Activated CD8-positive, alpha-beta memory T cell treated with anti-CD3 and anti-CD28 coated beads, Interleukin-2, amount 10 ng/mL, durations not matched to agents 7 days and 5 days (primary cell): ENCODE data around the gene KLF15. TPM values are rescaled to one million over a fixed set of nuclear protein-coding genes. Genes with fewer than 3 reads are reported as not detected.
A peak's percentile ranks its signal among the peaks of the same experiment; 100 is the strongest.

Source experiments
- ATAC-seq: fragments of 150-1000 bp; cut with Tn5 transposase; one replicate; pipeline ENCODE4 v1.10.0; 2021; ENCODE audit warnings: moderate library complexity
- CTCF ChIA-PET: fragments of 350-600 bp; sonication (Branson Sonifier 250); formaldehyde crosslinking; loops from one replicate; lab custom pipeline; 2021; ENCODE audit warnings: antibody characterized with exemption; lab: Charles Lee
- DNase-seq: peaks from one replicate; pipeline ENCODE4 v3.0.0-alpha.2; 2020
- H3K27ac Mint-ChIP-seq: one replicate; pipeline ENCODE4 v1.8.0; 2021; ENCODE audit warnings: mild to moderate bottlenecking, mixed read lengths
- H3K27me3 Mint-ChIP-seq: one replicate; pipeline ENCODE4 v1.8.0; 2021; ENCODE audit warnings: mixed read lengths
- H3K36me3 Mint-ChIP-seq: one replicate; pipeline ENCODE4 v1.8.0; 2021; ENCODE audit warnings: mild to moderate bottlenecking, mixed read lengths
- H3K4me1 Mint-ChIP-seq: one replicate; pipeline ENCODE4 v1.8.0; 2021; ENCODE audit warnings: mixed read lengths
- H3K4me3 Mint-ChIP-seq: one replicate; pipeline ENCODE4 v1.8.0; 2021; ENCODE audit warnings: mild to moderate bottlenecking, moderate library complexity, mixed read lengths
- H3K9me3 Mint-ChIP-seq: one replicate; pipeline ENCODE4 v1.8.0; 2022; ENCODE audit warnings: low read depth, mixed read lengths
- total RNA-seq, 2 experiments: library from RNA; stranded (reverse); gene quantifications; one replicate each; pipeline ENCODE4 v1.2.3, GENCODE V29; 2021

The KLF15 gene
- total RNA-seq, 2 experiments from 2014 or later: not detected

- H3K4me1 Mint-ChIP-seq: no peaks in the 10 kb centered on the region
- peaks cover 4% of the 10 kb centered on the region for H3K27me3 Mint-ChIP-seq
- H3K27ac Mint-ChIP-seq: no peak overlapping the region
- H3K4me3 Mint-ChIP-seq: no peak overlapping the region
- DNase-seq (peak; percentile 12), ATAC-seq (no peak)
- H3K9me3 Mint-ChIP-seq: peaks cover 8% of the 10 kb centered on the region
- CTCF ChIA-PET: no interaction called here
- no peaks in the 10 kb centered on the region for H3K36me3 Mint-ChIP-seq
These were observed 30.6 kb downstream of the KLF15 start for GRCh38 chr3:126326629-126327028.

GRCh38 chr3:126322181-126322967 lies 34.8 kb downstream of the KLF15 start:
- H3K27ac Mint-ChIP-seq: no peak overlapping the region
- DNase-seq (no peak), ATAC-seq (no peak)
- no peaks in the 10 kb centered on the region for H3K36me3 Mint-ChIP-seq
- CTCF ChIA-PET: no interaction called here
- H3K4me3 Mint-ChIP-seq: no peak overlapping the region
- peaks cover 2% of the 10 kb centered on the region for H3K27me3 Mint-ChIP-seq
- no peaks in the 10 kb centered on the region for H3K4me1 Mint-ChIP-seq
- peaks cover 2% of the 10 kb centered on the region for H3K9me3 Mint-ChIP-seq

DNA sequence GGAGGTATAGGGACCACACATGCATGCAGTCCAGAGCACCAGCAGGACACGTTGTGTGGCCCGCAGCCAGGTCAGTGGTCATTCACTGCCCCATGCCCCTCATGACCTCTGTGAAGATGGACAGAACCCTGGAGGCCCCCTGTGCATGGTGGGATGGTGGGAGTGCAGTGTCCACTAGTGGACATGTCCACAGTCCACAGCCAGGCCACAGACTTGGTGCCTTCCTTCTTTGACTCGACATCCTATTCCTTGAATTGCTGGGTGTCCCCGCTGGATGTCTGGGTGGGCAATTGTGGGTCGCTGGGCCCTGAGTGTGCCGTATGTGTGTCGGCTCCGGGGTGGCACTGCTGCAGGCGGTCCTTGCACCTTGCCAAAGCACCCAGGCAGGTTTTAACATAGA lies 35.7 kb downstream of the KLF15 start:
- H3K4me1 Mint-ChIP-seq: no peaks in the 10 kb centered on the region
- no peak for DNase-seq
- no peak for ATAC-seq
- H3K36me3 Mint-ChIP-seq: no peaks in the 10 kb centered on the region
- no peak overlapping the region for H3K27ac Mint-ChIP-seq
- peaks cover 2% of the 10 kb centered on the region for H3K27me3 Mint-ChIP-seq
- CTCF ChIA-PET: no interaction called here
- H3K9me3 Mint-ChIP-seq: peaks cover 2% of the 10 kb centered on the region
- H3K4me3 Mint-ChIP-seq: no peak overlapping the region

- Mint-ChIP-seq H3K9me3 (no peaks in the 10 kb centered on the region), H3K27ac (no peak overlapping the region), H3K4me1 (no peaks in the 10 kb centered on the region), H3K36me3 (no peaks in the 10 kb centered on the region), H3K4me3 (no peak overlapping the region), H3K27me3 (no peaks in the 10 kb centered on the region)
- DNase-seq (no peak), ATAC-seq (no peak)
- CTCF ChIA-PET: no interaction called here
These were observed 36.5 kb downstream of the KLF15 start for GRCh38 chr3:126320517-126321293.

GRCh38 chr3:126319701-126320295 lies 37.4 kb downstream of the KLF15 start:
- Mint-ChIP-seq H3K4me1 (no peaks in the 10 kb centered on the region), H3K9me3 (no peaks in the 10 kb centered on the region), H3K27ac (no peak overlapping the region), H3K27me3 (no peaks in the 10 kb centered on the region), H3K4me3 (no peak overlapping the region), H3K36me3 (no peaks in the 10 kb centered on the region)
- CTCF ChIA-PET: no interaction called here
- ATAC-seq: no peak
- DNase-seq: no peak

DNA sequence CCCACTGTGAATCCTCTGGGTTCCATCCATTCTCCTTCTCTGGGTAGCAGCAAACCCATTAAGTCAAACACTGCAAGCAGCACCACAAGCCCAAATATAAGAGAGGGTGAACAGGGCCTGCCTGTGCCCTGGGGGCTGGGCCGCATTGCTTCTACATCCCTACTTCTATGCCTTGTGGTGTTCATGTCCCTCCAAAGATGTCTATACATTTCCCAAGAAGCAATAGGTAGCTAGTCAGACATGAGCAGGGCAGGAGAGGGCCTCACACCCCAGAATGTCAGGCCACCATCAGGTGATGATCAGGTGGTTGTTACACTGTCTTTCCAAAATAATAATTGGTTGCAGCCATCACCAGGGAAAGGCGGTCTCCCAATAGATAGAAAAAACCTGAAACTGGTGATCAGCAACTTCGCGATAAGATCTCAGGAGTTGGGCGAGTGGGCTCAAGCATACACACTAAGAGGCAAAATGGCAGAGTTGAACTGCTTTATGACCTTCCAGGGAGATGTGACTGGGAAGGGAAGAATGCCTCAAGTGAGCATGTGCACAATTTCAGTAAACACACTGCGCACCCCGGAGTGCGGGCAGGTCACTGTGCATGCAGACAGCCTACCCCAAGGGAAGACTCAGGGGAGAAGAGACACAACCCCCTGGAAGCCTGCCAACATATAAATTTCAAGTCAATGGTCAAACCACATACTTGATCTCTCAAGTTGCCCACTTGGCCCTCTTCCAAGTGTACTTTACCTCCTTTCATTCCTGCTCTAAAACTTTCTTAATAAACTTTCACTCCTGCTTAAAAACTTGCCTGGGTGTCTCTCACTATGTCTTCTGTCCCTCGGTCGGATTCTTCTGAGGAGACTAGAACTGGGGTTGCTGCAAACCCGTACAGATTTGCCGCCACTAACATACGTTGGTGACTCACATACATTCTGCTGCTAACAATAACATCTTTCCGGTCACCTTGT lies 39.9 kb downstream of the KLF15 start:
- ATAC-seq (no peak), DNase-seq (no peak)
- H3K4me3 Mint-ChIP-seq: no peak overlapping the region
- H3K27ac Mint-ChIP-seq: no peak overlapping the region
- no peaks in the 10 kb centered on the region for H3K27me3 Mint-ChIP-seq
- CTCF ChIA-PET: no interaction called here
- no peaks in the 10 kb centered on the region for H3K4me1 Mint-ChIP-seq
- H3K36me3 Mint-ChIP-seq: no peaks in the 10 kb centered on the region
- H3K9me3 Mint-ChIP-seq: no peaks in the 10 kb centered on the region

DNA sequence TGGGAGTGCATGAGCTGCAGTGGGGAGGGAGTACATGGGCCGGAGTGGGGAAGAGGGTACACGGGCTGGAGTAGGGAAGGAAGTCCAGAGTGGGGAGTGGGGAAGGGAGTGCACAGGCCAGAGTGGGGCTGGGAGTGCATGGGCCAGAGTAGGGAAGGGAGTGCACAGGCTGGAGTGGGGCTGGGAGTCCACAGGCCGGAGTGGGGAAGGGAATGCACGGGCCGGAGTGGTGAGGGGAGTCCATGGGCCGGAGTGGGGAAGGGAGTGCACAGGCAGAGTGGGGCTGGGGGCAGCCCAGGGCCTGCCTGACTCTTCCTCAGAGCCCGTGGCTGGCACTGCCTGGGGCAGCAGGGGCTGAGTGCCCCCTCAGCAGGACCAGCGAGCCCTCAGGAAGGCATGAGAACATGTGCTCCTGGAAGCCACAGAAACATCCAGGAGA lies 40.7 kb downstream of the KLF15 start:
- CTCF ChIA-PET: no interaction called here
- DNase-seq: no peak
- Mint-ChIP-seq H3K27ac (no peak overlapping the region), H3K27me3 (no peaks in the 10 kb centered on the region), H3K36me3 (no peaks in the 10 kb centered on the region), H3K9me3 (no peaks in the 10 kb centered on the region), H3K4me3 (no peak overlapping the region), H3K4me1 (no peaks in the 10 kb centered on the region)
- no peak for ATAC-seq

- Mint-ChIP-seq H3K9me3 (no peaks in the 10 kb centered on the region), H3K27me3 (no peaks in the 10 kb centered on the region), H3K36me3 (no peaks in the 10 kb centered on the region), H3K4me1 (no peaks in the 10 kb centered on the region), H3K4me3 (no peak overlapping the region), H3K27ac (no peak overlapping the region)
- no peak for DNase-seq
- ATAC-seq: no peak
- CTCF ChIA-PET: no interaction called here
These were observed 41.2 kb downstream of the KLF15 start for GRCh38 chr3:126316031-126316461.

- ATAC-seq: no peak
- no peaks in the 10 kb centered on the region for H3K36me3 Mint-ChIP-seq
- no peaks in the 10 kb centered on the region for H3K9me3 Mint-ChIP-seq
- no peak for DNase-seq
- no peak overlapping the region for H3K27ac Mint-ChIP-seq
- H3K27me3 Mint-ChIP-seq: no peaks in the 10 kb centered on the region
- no peaks in the 10 kb centered on the region for H3K4me1 Mint-ChIP-seq
- CTCF ChIA-PET: no interaction called here
- no peak overlapping the region for H3K4me3 Mint-ChIP-seq
These were observed 42.2 kb downstream of the KLF15 start for GRCh38 chr3:126314790-126315658.

DNA sequence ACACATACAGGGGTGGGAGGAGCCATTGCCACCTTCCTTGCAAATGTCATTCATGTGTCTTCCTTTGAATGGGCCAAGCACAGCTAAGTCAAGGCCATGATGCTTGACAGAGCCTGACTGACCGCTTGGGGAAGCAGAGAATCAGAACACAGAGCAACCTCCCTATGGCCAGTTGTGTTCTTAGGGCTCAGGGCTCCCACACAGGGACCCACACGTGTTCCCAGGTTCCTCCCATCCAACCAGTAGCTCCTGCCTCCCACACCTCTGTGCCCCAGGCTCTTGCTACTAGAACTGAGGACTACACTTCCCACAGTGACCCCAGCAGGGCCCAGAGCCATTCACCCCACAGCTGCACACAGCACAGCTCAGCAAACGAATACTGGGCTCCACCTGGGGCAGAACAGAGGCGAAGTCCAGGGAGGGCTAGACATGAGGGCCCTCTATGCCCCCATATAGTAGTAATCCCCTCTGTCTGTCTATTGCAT lies 42.9 kb downstream of the KLF15 start:
- no peak overlapping the region for H3K27ac Mint-ChIP-seq
- H3K4me3 Mint-ChIP-seq: no peak overlapping the region
- H3K36me3 Mint-ChIP-seq: no peaks in the 10 kb centered on the region
- CTCF ChIA-PET: no interaction called here
- no peak for DNase-seq
- H3K27me3 Mint-ChIP-seq: no peaks in the 10 kb centered on the region
- H3K9me3 Mint-ChIP-seq: no peaks in the 10 kb centered on the region
- H3K4me1 Mint-ChIP-seq: no peaks in the 10 kb centered on the region
- no peak for ATAC-seq

DNA sequence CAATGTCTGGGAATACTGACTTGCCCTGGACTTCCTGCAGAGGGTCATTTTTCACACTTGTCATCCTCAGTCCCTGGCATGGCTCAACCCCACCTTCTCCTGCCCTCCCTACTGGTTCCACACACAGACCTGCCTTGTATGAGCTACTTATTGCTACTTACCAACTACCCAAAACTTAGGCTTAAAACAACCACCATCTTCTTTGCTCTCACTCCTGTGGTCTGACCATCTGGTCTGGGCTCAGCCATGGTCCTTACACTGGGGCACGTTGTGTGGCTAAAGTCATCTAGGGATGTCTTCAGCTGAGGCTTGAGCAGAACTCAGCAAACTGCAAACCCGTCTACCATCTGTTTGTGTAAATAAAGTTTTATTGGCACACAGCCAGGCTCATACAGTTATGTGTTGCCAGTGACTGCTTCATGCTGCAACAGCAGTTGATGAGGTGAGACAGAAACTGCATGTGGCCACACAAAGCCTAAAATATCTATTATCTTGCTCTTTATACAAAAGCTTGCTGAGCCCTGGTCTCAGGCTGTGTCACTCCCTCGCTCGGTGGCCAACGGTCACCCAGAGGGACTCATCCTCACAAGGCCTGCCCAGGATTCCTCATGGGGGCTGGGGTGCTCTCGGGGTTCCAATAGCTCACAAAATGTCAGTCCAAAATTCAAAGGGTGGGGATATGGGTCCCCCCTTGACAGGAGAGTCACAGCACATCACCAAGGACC lies 43.5 kb downstream of the KLF15 start:
- no peak for ATAC-seq
- Mint-ChIP-seq H3K4me1 (no peaks in the 10 kb centered on the region), H3K9me3 (no peaks in the 10 kb centered on the region), H3K36me3 (no peaks in the 10 kb centered on the region), H3K27me3 (no peaks in the 10 kb centered on the region), H3K27ac (no peak overlapping the region), H3K4me3 (no peak overlapping the region)
- DNase-seq: no peak
- CTCF ChIA-PET: no interaction called here

GRCh38 chr3:126313166-126313565 lies 44.0 kb downstream of the KLF15 start:
- DNase-seq (no peak), ATAC-seq (no peak)
- H3K4me3 Mint-ChIP-seq: no peak overlapping the region
- no peaks in the 10 kb centered on the region for H3K4me1 Mint-ChIP-seq
- CTCF ChIA-PET: no interaction called here
- H3K9me3 Mint-ChIP-seq: no peaks in the 10 kb centered on the region
- no peaks in the 10 kb centered on the region for H3K27me3 Mint-ChIP-seq
- no peak overlapping the region for H3K27ac Mint-ChIP-seq
- H3K36me3 Mint-ChIP-seq: no peaks in the 10 kb centered on the region
